Loucy (cell line): ENCODE measurements around the gene SORCS1.

Experiments used
- H2AFZ ChIP-seq: fragments of 200-600 bp; sonication (generic); 2 replicates; pipeline ENCODE4 v1.6.0; 2016; ENCODE audit warnings: antibody characterized with exemption, mild to moderate bottlenecking, low read length, moderate library complexity
- H3F3A ChIP-seq: fragments of 200-600 bp; 2 replicates; pipeline ENCODE4 v1.6.0; 2016; ENCODE audit warnings: antibody characterized with exemption, low read depth, mild to moderate bottlenecking
- H3K27me3 ChIP-seq: fragments of 200-600 bp; sonication (generic); 2 replicates; pipeline ENCODE4 v1.6.1; 2014; ENCODE audit warnings: low read length, mild to moderate bottlenecking; ENCODE audit not compliant: insufficient read depth, poor library complexity, severe bottlenecking
- H3K36me3 ChIP-seq: fragments of 200-600 bp; sonication (generic); 2 replicates; pipeline ENCODE4 v1.6.1; 2016; ENCODE audit warnings: low read length; ENCODE audit not compliant: insufficient read depth
- H3K4me1 ChIP-seq: fragments of 200-600 bp; sonication (generic); 2 replicates; pipeline ENCODE4 v1.5.1; 2014; ENCODE audit warnings: low read length, mild to moderate bottlenecking; ENCODE audit not compliant: insufficient read depth, poor library complexity, severe bottlenecking
- H3K4me2 ChIP-seq: fragments of 200-600 bp; sonication (generic); 2 replicates; pipeline ENCODE4 v1.6.0; 2014; ENCODE audit warnings: antibody characterized with exemption, low read length, low read depth, mild to moderate bottlenecking; ENCODE audit not compliant: poor library complexity, severe bottlenecking
- H3K4me3 ChIP-seq: fragments of 200-600 bp; sonication (generic); 2 replicates; pipeline ENCODE4 v1.5.1; 2014; ENCODE audit warnings: low read length, mild to moderate bottlenecking, mixed read lengths; ENCODE audit not compliant: poor library complexity, severe bottlenecking
- H3K79me2 ChIP-seq: fragments of 200-600 bp; sonication (generic); 2 replicates; pipeline ENCODE4 v1.6.1; 2014; ENCODE audit warnings: low read length; ENCODE audit not compliant: insufficient read depth
- H3K9ac ChIP-seq: fragments of 200-600 bp; sonication (generic); 2 replicates; pipeline ENCODE4 v1.6.0; 2014; ENCODE audit warnings: mild to moderate bottlenecking, low read depth, low read length, moderate library complexity; ENCODE audit not compliant: poor library complexity, severe bottlenecking
- H3K9me2 ChIP-seq: fragments of 200-600 bp; sonication (generic); replicated peaks from 2 replicates; pipeline ENCODE4 v1.6.1; 2016; ENCODE audit warnings: low read depth, low read length, mixed read lengths
- H3K9me3 ChIP-seq: fragments of 200-600 bp; sonication (generic); 2 replicates; pipeline ENCODE4 v1.6.1; 2014; ENCODE audit warnings: mild to moderate bottlenecking, antibody characterized with exemption, low read length, low read depth; ENCODE audit not compliant: insufficient read depth
- H4K20me1 ChIP-seq: fragments of 200-600 bp; sonication (generic); 2 replicates; pipeline ENCODE4 v1.6.0; 2014; ENCODE audit warnings: antibody characterized with exemption, low read length, mild to moderate bottlenecking; ENCODE audit not compliant: insufficient read depth, poor library complexity, severe bottlenecking
- EZH2phosphoT487 ChIP-seq: fragments of 200-600 bp; IDR thresholded peaks from 2 replicates; pipeline ENCODE4 v1.6.1; 2018; ENCODE audit warnings: antibody characterized with exemption, mild to moderate bottlenecking, moderate library complexity, borderline replicate concordance
- TF ChIP-seq, protein P1 (sequence below): fragments of 200-600 bp; sonication (generic); conservative IDR thresholded peaks from 2 replicates; pipeline ENCODE4 v1.5.1; 2014; ENCODE audit warnings: mild to moderate bottlenecking, antibody characterized with exemption, low read length

SORCS1 gene

DNA sequence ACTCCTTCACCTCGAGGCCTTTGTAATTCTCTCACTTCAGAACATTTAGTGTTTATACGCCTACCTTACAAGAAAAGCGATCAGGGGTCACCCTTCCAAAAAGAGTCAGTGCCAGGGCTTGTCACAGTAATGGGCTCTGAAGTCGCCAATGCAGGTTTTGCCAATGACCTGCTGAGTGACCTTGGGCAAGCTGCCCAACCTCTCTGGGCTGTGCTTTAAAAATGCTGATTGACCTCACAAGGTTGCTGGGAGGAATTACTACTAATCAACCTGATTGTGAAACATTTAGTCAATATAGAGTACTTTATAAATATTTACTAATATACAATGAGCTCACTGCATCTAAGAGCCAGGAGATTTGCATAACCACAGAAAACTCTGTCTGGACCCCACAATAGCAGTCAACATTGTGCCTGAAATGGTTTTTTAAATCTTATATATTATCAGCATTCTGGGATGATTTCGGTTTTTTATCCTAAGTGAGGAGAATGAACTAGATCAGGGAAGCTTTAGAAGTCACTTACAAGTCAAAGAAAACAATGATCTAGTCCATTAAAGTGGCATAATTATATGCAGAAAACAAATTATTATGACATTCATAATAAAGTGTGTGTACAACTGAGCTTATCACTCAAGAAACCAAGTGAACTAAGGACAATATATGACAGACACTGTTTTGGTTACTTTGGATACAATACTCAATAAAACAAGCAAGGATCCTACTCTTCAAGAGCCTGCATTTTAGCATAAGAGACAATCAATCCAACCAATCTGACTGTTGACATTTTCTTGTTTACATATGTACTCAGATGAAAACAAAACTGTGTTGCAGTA, 290.5 kb downstream of the SORCS1 start:
- Histone ChIP-seq H3K9me2 (no peaks in the 10 kb centered on the region), H3K4me3 (no peak overlapping the region), H3K79me2 (no peaks in the 10 kb centered on the region), H3K9me3 (no peaks in the 10 kb centered on the region; the same call in 1 of the 2 replicates), H3K9ac (no peak overlapping the region), H2AFZ (no peak overlapping the region), H4K20me1 (no peaks in the 10 kb centered on the region), H3K4me2 (no peak overlapping the region), H3K27me3 (no peaks in the 10 kb centered on the region), H3F3A (no peaks in the 10 kb centered on the region), H3K36me3 (no peaks in the 10 kb centered on the region), H3K4me1 (peaks cover 9% of the 10 kb centered on the region)
- TF ChIP-seq EZH2phosphoT487: no peak
- TF ChIP-seq, protein P1, sequence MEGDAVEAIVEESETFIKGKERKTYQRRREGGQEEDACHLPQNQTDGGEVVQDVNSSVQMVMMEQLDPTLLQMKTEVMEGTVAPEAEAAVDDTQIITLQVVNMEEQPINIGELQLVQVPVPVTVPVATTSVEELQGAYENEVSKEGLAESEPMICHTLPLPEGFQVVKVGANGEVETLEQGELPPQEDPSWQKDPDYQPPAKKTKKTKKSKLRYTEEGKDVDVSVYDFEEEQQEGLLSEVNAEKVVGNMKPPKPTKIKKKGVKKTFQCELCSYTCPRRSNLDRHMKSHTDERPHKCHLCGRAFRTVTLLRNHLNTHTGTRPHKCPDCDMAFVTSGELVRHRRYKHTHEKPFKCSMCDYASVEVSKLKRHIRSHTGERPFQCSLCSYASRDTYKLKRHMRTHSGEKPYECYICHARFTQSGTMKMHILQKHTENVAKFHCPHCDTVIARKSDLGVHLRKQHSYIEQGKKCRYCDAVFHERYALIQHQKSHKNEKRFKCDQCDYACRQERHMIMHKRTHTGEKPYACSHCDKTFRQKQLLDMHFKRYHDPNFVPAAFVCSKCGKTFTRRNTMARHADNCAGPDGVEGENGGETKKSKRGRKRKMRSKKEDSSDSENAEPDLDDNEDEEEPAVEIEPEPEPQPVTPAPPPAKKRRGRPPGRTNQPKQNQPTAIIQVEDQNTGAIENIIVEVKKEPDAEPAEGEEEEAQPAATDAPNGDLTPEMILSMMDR: no peak

DNA sequence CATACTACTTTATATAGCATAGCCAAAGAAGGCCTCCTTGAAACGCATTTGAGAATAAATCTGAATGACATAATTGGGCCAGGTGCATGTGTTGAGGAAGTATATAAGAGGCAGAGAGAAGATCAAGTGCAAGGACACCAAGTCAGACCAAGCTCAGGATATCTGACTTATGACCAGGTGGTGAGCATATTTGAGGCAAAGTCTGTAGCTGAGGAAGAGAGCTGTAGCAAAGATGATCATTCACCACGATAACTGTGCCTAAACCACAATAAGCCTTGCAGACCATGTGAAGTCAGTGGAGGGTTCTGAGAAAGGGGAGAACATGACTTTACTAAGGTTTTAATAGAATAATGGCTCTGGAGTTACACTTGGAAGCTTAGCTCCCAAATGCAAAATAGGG, 292.3 kb downstream of the SORCS1 start:
- no peaks in the 10 kb centered on the region; the same call in 1 of the 2 replicates for H3K9me3 ChIP-seq
- no peak overlapping the region for H3K4me3 ChIP-seq
- no peaks in the 10 kb centered on the region for H3K27me3 ChIP-seq
- no peak overlapping the region for H2AFZ ChIP-seq
- H3K4me1 ChIP-seq: peaks cover 3% of the 10 kb centered on the region
- H3K9ac ChIP-seq: no peak overlapping the region
- TF ChIP-seq, protein P1: no peak
- TF ChIP-seq EZH2phosphoT487: no peak
- no peaks in the 10 kb centered on the region for H3K9me2 ChIP-seq
- no peaks in the 10 kb centered on the region for H3K36me3 ChIP-seq
- H4K20me1 ChIP-seq: no peaks in the 10 kb centered on the region
- peak overlapping the region; percentile 15 for H3K4me2 ChIP-seq
- H3K79me2 ChIP-seq: no peaks in the 10 kb centered on the region
- no peaks in the 10 kb centered on the region for H3F3A ChIP-seq

DNA sequence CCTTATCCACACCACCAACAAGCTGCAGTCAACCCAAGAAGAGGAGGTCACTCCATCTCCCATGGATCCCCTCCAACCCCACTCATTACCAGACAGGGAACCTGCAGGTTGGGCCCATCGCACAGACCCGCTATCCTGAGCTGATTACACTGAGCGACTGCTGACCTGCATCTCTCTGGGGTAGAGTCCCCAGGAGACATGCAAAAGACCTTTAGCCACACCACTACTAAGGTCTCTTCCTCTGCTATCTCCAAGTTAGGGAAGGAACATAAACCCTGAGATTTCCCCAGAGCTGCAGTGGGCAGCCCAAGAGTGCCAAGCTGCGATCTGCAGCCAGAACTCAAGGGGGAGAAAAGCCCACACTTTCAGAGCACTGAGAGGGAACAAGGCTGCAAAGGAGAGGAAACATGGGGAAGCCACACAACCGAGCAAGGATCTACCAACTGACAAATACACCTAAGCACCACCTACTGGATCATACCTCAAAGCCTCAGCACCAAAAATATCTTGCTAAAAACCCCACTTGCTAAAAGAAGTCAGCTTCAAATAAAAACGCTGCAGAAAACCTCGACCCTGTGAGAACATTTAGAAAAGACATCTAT, 298.2 kb downstream of the SORCS1 start:
- no peaks in the 10 kb centered on the region for H3K9me2 ChIP-seq
- H3K4me1 ChIP-seq: peaks cover 11% of the 10 kb centered on the region
- H3K79me2 ChIP-seq: no peaks in the 10 kb centered on the region
- H3F3A ChIP-seq: no peaks in the 10 kb centered on the region
- no peaks in the 10 kb centered on the region for H3K36me3 ChIP-seq
- no peaks in the 10 kb centered on the region for H4K20me1 ChIP-seq
- no peaks in the 10 kb centered on the region for H3K27me3 ChIP-seq
- no peak overlapping the region for H3K9ac ChIP-seq
- no peak overlapping the region for H3K4me3 ChIP-seq
- no peak overlapping the region for H3K4me2 ChIP-seq
- H3K9me3 ChIP-seq: no peaks in the 10 kb centered on the region
- TF ChIP-seq EZH2phosphoT487: no peak
- TF ChIP-seq, protein P1: peak; percentile 27
- 0 out of 2 replicates have a peak overlapping the region, but pooled peaks have one; percentile 55 for H2AFZ ChIP-seq
